Prostate gland (tissue), 2 donors: ENCODE results near the gene CLMP. TPM values are rescaled to one million over a fixed set of nuclear protein-coding genes. Genes with fewer than 3 reads are reported as not detected.
"Not testable (repeated sequence)": the region's sequence is repeated elsewhere in the genome, so short reads cannot be mapped to it uniquely, and the experiment has no call there.

Experiments used
- DNase-seq: peaks from one replicate; pipeline ENCODE4 v3.0.0-alpha.2; 2019; ENCODE audit warnings: low spot score
- H3K27ac ChIP-seq, 2 donors: fragments of 200-600 bp; sonication (generic); 2 replicates each; pipeline ENCODE4 v1.5.1; 2017 to 2019
- H3K27me3 ChIP-seq: fragments of 200-600 bp; sonication (generic); replicated peaks from 2 replicates; pipeline ENCODE4 v1.5.1; 2019; ENCODE audit not compliant: insufficient read depth
- H3K36me3 ChIP-seq, 2 donors: fragments of 200-600 bp; sonication (generic); 1 replicate in 1 of 2; 2 replicates in 1 of 2; pipeline versions ENCODE4 v1.5.1 to v1.8.1; 2017 to 2019
- H3K4me1 ChIP-seq: fragments of 200-600 bp; sonication (generic); replicated peaks from 2 replicates; pipeline ENCODE4 v1.5.1; 2019
- H3K4me3 ChIP-seq, 2 donors: fragments of 200-600 bp; sonication (generic); 2 replicates each; pipeline ENCODE4 v1.5.1; 2017 to 2019
- H3K9me3 ChIP-seq: fragments of 200-600 bp; sonication (generic); 2 replicates; pipeline ENCODE4 v1.5.1; 2017
- POLR2A ChIP-seq: fragments of 450-650 bp; IDR thresholded peaks from one replicate; pipeline ENCODE4 v1.6.1; 2016; ENCODE audit warnings: antibody characterized with exemption, mild to moderate bottlenecking
- POLR2AphosphoS5 ChIP-seq: sonication (generic); formaldehyde crosslinking; IDR thresholded peaks from one replicate; pipeline ENCODE4 v1.6.1; 2017; ENCODE audit warnings: antibody characterized with exemption
- WGBS: methylation state at CpG from one replicate; pipeline ENCODE4 v1.1.5; 2018; 5-methylcytosine and 5-hydroxymethylcytosine counted together
- intact Hi-C: fragments of 100-400 bp; cut with DNase I; formaldehyde crosslinking; loops from one replicate; pipeline ENCODE4 v1.14.2; 2022
- total RNA-seq, 2 donors: library from RNA; depleted of rRNA; stranded (reverse); fragments of >200 nt; gene quantifications; one replicate each; pipeline ENCODE4 v1.1.0, GENCODE V29; 2016
- TF ChIP-seq, protein P1 (sequence below), 4 experiments: fragments of 200-600 bp in 2 of 4; fragments of 450-650 bp in 2 of 4; sonication (generic) in 2 of 4; IDR thresholded peaks; 1 replicate in 3 of 4; 2 replicates in 1 of 4; pipeline ENCODE4 v1.5.1; 2016 to 2019; ENCODE audit warnings: antibody characterized with exemption in 4 of 4, mild to moderate bottlenecking in 2 of 4, moderate library complexity in 2 of 4

The CLMP gene
- total RNA-seq, 2 donors from 2014 or later, result 5.0 to 10.7 TPM

DNA sequence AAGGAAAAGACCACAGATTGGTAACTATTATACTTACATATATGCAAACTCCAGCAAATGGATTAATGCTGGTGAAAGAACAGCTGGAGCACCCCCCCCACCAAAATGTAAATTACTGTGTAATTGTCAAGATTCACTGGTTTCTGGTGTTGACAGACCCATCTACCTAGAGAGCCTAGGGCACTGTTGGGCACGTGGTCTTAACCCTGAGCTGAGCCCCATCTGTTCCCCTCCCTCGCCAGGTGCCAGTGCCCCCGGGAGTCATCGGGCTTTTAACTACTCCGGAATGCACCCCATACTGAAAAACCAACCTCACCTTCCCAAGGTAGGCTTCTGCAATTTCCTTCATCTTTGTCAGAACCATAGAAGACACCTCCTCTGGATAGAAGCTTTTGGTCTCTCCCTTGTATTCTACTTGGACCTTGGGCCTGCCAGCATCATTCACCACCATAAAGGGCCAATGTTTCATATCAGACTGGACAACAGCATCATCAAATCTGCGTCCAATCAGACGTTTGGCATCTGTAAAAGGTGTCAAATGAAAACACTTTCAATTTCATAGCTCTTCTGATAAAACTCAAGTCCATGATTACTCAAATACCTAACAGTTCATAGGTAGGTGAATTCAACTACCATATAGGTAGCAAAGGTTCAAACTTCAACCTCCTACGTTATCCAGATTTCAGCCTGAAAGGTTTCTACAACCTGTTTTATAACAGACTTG lies 134.6 kb downstream of the CLMP start:
- H3K4me3 ChIP-seq, result peak overlapping the region; percentile 73 to 91
- H3K27ac ChIP-seq, result peak overlapping the region; percentile 100
- H3K36me3 ChIP-seq, result peaks cover 11 to 18% of the 10 kb centered on the region in 2 donors
- peaks cover 18% of the 10 kb centered on the region for H3K4me1 ChIP-seq
- TF ChIP-seq POLR2A, result no peak
- no peak for TF ChIP-seq POLR2AphosphoS5
- TF ChIP-seq, protein P1, sequence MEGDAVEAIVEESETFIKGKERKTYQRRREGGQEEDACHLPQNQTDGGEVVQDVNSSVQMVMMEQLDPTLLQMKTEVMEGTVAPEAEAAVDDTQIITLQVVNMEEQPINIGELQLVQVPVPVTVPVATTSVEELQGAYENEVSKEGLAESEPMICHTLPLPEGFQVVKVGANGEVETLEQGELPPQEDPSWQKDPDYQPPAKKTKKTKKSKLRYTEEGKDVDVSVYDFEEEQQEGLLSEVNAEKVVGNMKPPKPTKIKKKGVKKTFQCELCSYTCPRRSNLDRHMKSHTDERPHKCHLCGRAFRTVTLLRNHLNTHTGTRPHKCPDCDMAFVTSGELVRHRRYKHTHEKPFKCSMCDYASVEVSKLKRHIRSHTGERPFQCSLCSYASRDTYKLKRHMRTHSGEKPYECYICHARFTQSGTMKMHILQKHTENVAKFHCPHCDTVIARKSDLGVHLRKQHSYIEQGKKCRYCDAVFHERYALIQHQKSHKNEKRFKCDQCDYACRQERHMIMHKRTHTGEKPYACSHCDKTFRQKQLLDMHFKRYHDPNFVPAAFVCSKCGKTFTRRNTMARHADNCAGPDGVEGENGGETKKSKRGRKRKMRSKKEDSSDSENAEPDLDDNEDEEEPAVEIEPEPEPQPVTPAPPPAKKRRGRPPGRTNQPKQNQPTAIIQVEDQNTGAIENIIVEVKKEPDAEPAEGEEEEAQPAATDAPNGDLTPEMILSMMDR (IDR thresholded peaks at IDR 0.05), result no peak
- H3K27me3 ChIP-seq, result no peaks in the 10 kb centered on the region
- WGBS, result under 1% methylated on average over 8 of the region's 8 CpGs
- intact Hi-C loops, result no loop called here
- no peaks in the 10 kb centered on the region for H3K9me3 ChIP-seq
- no peak for DNase-seq

DNA sequence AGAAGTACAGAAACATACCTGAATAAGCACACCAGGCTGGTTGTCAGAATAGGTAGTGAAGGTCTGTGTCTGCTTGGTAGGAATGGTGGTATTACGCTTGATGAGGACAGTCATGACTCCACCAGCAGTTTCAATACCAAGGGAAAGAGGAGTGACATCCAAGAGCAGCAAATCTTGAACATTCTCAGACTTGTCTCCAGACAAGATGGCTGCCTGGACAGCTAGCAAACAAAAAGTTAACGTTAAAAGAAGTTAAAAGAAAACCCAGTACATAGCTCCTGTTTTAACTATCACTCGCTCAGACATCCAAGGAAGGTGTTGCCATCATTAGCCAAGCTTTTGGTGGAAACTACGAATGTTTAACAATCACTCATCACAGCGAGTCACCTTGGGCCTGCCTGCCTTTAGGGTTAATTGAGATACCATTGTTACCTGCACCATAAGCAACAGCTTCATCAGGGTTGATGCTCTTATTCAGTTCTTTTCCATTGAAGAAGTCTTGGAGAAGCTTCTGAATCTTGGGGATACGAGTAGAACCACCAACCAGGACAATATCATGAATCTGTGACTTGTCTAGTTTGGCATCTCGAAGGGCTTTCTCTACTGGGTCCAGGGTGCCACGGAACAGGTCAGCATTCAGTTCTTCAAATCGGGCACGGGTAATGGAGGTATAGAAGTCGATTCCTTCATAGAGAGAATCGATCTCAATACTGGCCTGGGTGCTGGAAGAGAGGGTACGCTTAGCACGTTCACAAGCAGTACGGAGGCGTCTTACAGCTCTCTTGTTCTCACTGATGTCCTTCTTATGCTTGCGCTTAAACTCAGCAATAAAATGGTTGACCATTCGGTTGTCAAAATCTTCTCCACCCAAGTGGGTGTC lies 135.8 kb downstream of the CLMP start:
- not testable (repeated sequence) for H3K27me3 ChIP-seq, DNase-seq
- peak overlapping the region; percentile 100 for H3K27ac ChIP-seq

GRCh38 chr11:123057661-123058305 lies 137.3 kb downstream of the CLMP start:
- Histone ChIP-seq H3K27ac (peak overlapping the region in 1 of 2 donors; percentile 100), H3K9me3 (no peaks in the 10 kb centered on the region), H3K4me3 (no peak overlapping the region), H3K36me3 (peaks cover 11 to 18% of the 10 kb centered on the region in 2 donors), H3K4me1 (peaks cover 18% of the 10 kb centered on the region), H3K27me3 (no peaks in the 10 kb centered on the region)
- intact Hi-C loops, result loop anchor here (10.0 kb wide), 1 partner anchor 193 kb away; no protein-coding TSS in a partner anchor
- WGBS, result 61% methylated on average over 5 of the region's 5 CpGs
- no peak for TF ChIP-seq POLR2A
- TF ChIP-seq, protein P1 (IDR thresholded peaks at IDR 0.05), result no peak
- DNase-seq, result no peak

More for the DNA sequence above, 135.8 kb downstream of the CLMP start:
- H3K9me3 ChIP-seq, result not testable (repeated sequence)
- H3K4me1 ChIP-seq, result peaks cover 18% of the 10 kb centered on the region
- WGBS, result 34% methylated on average over 18 of the region's 18 CpGs
- peak overlapping the region; percentile 73 to 91 for H3K4me3 ChIP-seq
- H3K36me3 ChIP-seq, result peaks cover 11 to 18% of the 10 kb centered on the region in 2 donors
- intact Hi-C loops, result loop anchor here (10.0 kb wide), 1 partner anchor 194 kb away; no protein-coding TSS in a partner anchor

DNA sequence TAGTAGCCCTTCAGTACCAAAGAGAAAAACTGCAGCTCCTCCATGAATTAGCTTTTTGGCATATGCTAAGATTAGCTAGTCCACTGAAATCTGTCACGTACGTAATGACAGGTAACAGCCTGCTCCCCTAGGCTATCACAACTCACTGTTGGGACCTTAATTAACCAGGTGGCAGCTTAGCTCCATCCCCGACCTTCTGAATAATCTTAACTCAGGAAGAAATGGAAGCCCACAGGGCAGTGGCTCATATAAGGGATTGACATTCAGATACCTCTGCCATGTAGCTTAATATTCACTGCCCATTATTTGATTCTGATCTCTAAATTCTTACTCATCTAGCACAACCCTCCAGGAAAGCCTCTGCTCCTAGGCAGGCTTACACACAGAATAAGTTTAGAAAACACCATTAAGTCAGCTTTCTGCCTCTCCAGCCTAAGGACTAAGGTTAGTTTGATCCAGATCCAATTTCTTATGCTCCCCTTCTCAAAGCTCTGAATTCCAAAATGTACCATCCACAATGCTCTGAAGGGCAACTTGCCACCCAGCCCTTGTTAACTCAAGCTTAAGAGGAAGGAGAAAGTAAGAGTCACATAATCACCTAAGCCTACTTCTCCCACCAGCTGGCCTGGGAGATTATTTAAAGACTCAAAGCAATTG lies 138.1 kb downstream of the CLMP start:
- Histone ChIP-seq H3K9me3 (no peaks in the 10 kb centered on the region), H3K4me1 (peaks cover 18% of the 10 kb centered on the region), H3K27me3 (no peaks in the 10 kb centered on the region), H3K4me3 (no peak overlapping the region), H3K27ac (no peak overlapping the region), H3K36me3 (peaks cover 11 to 18% of the 10 kb centered on the region in 2 donors)
- intact Hi-C loops, result loop anchor here (10.0 kb wide), 1 partner anchor 192 kb away; no protein-coding TSS in a partner anchor
- 44% methylated on average over 3 of the region's 3 CpGs for WGBS
- no peak for DNase-seq
- TF ChIP-seq, protein P1 (IDR thresholded peaks at IDR 0.05), result no peak
- no peak for TF ChIP-seq POLR2AphosphoS5
- TF ChIP-seq POLR2A, result no peak
